Sigmoid colon (tissue), 4 donors: ENCODE data around the gene HSDL2.

Experiments used
- EP300 ChIP-seq, 4 donors: sonication (generic); formaldehyde crosslinking; IDR thresholded peaks; one replicate each; pipeline ENCODE4 v1.6.1; 2017; ENCODE audit warnings: antibody characterized with exemption in 4 of 4
- POLR2AphosphoS5 ChIP-seq, 4 donors: sonication (generic); formaldehyde crosslinking; IDR thresholded peaks; one replicate each; pipeline ENCODE4 v1.6.1; 2017; ENCODE audit warnings: antibody characterized with exemption in 4 of 4
- TF ChIP-seq, protein P1 (sequence below), 4 experiments: fragments of 450-650 bp in 3 of 4; fragments of 200-600 bp in 1 of 4; IDR thresholded peaks; one replicate each; pipeline ENCODE4 v1.5.1; 2016 to 2019; ENCODE audit warnings: antibody characterized with exemption in 4 of 4, mild to moderate bottlenecking in 3 of 4, moderate library complexity in 2 of 4

GRCh38 chr9:112434487-112434886 is 54.6 kb downstream of the HSDL2 start:
- TF ChIP-seq POLR2AphosphoS5 (IDR thresholded peaks at IDR 0.05) (no peak), EP300 (IDR thresholded peaks at IDR 0.05) (no peak)
- TF ChIP-seq, protein P1, sequence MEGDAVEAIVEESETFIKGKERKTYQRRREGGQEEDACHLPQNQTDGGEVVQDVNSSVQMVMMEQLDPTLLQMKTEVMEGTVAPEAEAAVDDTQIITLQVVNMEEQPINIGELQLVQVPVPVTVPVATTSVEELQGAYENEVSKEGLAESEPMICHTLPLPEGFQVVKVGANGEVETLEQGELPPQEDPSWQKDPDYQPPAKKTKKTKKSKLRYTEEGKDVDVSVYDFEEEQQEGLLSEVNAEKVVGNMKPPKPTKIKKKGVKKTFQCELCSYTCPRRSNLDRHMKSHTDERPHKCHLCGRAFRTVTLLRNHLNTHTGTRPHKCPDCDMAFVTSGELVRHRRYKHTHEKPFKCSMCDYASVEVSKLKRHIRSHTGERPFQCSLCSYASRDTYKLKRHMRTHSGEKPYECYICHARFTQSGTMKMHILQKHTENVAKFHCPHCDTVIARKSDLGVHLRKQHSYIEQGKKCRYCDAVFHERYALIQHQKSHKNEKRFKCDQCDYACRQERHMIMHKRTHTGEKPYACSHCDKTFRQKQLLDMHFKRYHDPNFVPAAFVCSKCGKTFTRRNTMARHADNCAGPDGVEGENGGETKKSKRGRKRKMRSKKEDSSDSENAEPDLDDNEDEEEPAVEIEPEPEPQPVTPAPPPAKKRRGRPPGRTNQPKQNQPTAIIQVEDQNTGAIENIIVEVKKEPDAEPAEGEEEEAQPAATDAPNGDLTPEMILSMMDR (IDR thresholded peaks at IDR 0.05) = no peak
